ENCODE measurements around the gene COPS3. TPM values are rescaled to one million over a fixed set of nuclear protein-coding genes. Genes with fewer than 3 reads are reported as not detected.
A peak's percentile ranks its signal among the peaks of the same experiment; 100 is the strongest.

The COPS3 gene
- total and polyA plus RNA-seq, 9 of the 15 experiments (the other 6 are each of a cell fraction or from before 2014, with no cell fraction given), result 92.4 to 295 (median 167) TPM

GRCh38 chr17:17206124-17206912 lies 74.7 kb downstream of the COPS3 start, which contains the start of gene PLD6 (continued):
- TF ChIP-seq ZNF280A (IDR thresholded peaks at IDR 0.05; ENCODE audit: low read depth, partially characterized antibody) (no peak), GTF2A2 (tag; IDR thresholded peaks at IDR 0.05) (no peak), FOXK2 (conservative IDR thresholded peaks at IDR 0.05 in 1 of 2, IDR thresholded peaks at IDR 0.05 in 1 of 2; ENCODE audit: low read depth in 2 of 2) (peak in 1 of 2 experiments; percentile 48; a peak in 1 of 4 replicates), MEIS2 (IDR thresholded peaks at IDR 0.05; ENCODE audit: partially characterized antibody) (peak; percentile 42), NCOR1 (IDR thresholded peaks at IDR 0.05) (peak; percentile 26; the same call in 1 of the 2 replicates), KDM2B (CRISPR knock-in tag; IDR thresholded peaks at IDR 0.05) (no peak), ZNF324 (CRISPR knock-in tag; IDR thresholded peaks at IDR 0.05) (no peak), ZNF124 (CRISPR knock-in tag; IDR thresholded peaks at IDR 0.05) (peak; percentile 25; the same call in 1 of the 2 replicates), KLF16 (IDR thresholded peaks at IDR 0.05) (no peak), KLF6 (CRISPR knock-in tag; IDR thresholded peaks at IDR 0.05; ENCODE audit: borderline replicate concordance) (peak; percentile 28; the same call in 1 of the 2 replicates)
- TF ChIP-seq, protein P1, sequence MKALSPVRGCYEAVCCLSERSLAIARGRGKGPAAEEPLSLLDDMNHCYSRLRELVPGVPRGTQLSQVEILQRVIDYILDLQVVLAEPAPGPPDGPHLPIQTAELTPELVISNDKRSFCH (CRISPR knock-in tag; IDR thresholded peaks at IDR 0.05), result no peak
- TF ChIP-seq, protein P1 (tag; IDR thresholded peaks at IDR 0.05), result no peak
- TF ChIP-seq, protein P2, sequence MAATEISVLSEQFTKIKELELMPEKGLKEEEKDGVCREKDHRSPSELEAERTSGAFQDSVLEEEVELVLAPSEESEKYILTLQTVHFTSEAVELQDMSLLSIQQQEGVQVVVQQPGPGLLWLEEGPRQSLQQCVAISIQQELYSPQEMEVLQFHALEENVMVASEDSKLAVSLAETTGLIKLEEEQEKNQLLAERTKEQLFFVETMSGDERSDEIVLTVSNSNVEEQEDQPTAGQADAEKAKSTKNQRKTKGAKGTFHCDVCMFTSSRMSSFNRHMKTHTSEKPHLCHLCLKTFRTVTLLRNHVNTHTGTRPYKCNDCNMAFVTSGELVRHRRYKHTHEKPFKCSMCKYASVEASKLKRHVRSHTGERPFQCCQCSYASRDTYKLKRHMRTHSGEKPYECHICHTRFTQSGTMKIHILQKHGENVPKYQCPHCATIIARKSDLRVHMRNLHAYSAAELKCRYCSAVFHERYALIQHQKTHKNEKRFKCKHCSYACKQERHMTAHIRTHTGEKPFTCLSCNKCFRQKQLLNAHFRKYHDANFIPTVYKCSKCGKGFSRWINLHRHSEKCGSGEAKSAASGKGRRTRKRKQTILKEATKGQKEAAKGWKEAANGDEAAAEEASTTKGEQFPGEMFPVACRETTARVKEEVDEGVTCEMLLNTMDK (IDR thresholded peaks at IDR 0.05; ENCODE audit: borderline replicate concordance, insufficient read depth, low read depth, low read length, poor library complexity, severe bottlenecking), result no peak
- TF ChIP-seq, protein P3, sequence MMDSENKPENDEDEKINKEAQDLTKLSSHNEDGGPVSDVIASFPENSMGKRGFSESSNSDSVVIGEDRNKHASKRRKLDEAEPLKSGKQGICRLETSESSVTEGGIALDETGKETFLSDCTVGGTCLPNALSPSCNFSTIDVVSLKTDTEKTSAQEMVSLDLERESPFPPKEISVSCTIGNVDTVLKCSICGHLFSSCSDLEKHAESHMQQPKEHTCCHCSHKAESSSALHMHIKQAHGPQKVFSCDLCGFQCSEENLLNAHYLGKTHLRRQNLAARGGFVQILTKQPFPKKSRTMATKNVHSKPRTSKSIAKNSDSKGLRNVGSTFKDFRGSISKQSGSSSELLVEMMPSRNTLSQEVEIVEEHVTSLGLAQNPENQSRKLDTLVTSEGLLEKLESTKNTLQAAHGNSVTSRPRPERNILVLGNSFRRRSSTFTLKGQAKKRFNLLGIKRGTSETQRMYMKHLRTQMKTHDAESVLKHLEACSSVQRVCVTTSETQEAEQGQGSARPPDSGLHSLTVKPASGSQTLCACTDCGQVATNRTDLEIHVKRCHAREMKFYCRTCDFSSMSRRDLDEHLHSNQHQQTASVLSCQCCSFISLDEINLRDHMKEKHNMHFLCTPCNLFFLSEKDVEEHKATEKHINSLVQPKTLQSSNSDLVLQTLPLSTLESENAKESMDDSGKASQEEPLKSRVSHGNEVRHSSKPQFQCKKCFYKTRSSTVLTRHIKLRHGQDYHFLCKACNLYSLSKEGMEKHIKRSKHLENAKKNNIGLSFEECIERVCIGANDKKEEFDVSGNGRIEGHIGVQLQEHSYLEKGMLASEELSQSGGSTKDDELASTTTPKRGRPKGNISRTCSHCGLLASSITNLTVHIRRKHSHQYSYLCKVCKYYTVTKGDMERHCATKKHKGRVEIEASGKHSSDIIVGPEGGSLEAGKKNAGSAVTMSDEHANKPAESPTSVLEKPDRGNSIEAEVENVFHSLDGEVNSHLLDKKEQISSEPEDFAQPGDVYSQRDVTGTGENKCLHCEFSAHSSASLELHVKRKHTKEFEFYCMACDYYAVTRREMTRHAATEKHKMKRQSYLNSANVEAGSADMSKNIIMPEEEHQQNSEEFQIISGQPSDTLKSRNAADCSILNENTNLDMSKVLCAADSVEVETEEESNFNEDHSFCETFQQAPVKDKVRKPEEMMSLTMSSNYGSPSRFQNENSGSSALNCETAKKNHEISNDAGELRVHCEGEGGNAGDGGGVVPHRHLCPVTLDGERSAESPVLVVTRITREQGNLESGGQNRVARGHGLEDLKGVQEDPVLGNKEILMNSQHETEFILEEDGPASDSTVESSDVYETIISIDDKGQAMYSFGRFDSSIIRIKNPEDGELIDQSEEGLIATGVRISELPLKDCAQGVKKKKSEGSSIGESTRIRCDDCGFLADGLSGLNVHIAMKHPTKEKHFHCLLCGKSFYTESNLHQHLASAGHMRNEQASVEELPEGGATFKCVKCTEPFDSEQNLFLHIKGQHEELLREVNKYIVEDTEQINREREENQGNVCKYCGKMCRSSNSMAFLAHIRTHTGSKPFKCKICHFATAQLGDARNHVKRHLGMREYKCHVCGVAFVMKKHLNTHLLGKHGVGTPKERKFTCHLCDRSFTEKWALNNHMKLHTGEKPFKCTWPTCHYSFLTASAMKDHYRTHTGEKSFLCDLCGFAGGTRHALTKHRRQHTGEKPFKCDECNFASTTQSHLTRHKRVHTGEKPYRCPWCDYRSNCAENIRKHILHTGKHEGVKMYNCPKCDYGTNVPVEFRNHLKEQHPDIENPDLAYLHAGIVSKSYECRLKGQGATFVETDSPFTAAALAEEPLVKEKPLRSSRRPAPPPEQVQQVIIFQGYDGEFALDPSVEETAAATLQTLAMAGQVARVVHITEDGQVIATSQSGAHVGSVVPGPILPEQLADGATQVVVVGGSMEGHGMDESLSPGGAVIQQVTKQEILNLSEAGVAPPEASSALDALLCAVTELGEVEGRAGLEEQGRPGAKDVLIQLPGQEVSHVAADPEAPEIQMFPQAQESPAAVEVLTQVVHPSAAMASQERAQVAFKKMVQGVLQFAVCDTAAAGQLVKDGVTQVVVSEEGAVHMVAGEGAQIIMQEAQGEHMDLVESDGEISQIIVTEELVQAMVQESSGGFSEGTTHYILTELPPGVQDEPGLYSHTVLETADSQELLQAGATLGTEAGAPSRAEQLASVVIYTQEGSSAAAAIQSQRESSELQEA (IDR thresholded peaks at IDR 0.05; ENCODE audit: low read depth), result no peak

Data from K562 (cell line).